AG04450 (cell line): ENCODE results near the gene CA6. TPM values are rescaled to one million over a fixed set of nuclear protein-coding genes. Genes with fewer than 3 reads are reported as not detected.
"Not testable (repeated sequence)": the region's sequence is repeated elsewhere in the genome, so short reads cannot be mapped to it uniquely, and the experiment has no call there.

Source experiments
- CTCF ChIA-PET: fragments of 300-600, 350-600 bp; formaldehyde crosslinking; extraction: SDS; loops from one replicate; lab custom pipeline; 2022; ENCODE audit warnings: antibody characterized with exemption, inconsistent platforms; lab: Charles Lee
- POLR2A ChIA-PET: fragments of 350-600 bp; formaldehyde crosslinking; extraction: SDS; loops from one replicate; lab custom pipeline; 2021; ENCODE audit warnings: antibody characterized with exemption, inconsistent platforms; lab: Yijun Ruan, JAX
- DNase-seq: peaks from one replicate; pipeline ENCODE4 v3.0.0-alpha.2; 2011; ENCODE audit warnings: low read depth, low spot score
- H3K27ac ChIP-seq: one replicate; pipeline ENCODE4 v1.5.1; 2012; ENCODE audit warnings: low read depth, low read length, control low read depth
- H3K27me3 ChIP-seq: one replicate; pipeline ENCODE4 v1.6.0; 2012; ENCODE audit warnings: low read length; ENCODE audit not compliant: control insufficient read depth, insufficient read depth
- H3K4me3 ChIP-seq: 2 replicates; pipeline ENCODE4 v1.5.1; 2011; ENCODE audit warnings: mild to moderate bottlenecking, low read depth, low read length, control low read depth
- H3K9me3 ChIP-seq: 2 replicates; pipeline ENCODE4 v1.5.1; 2012; ENCODE audit warnings: low read length; ENCODE audit not compliant: control insufficient read depth, insufficient read depth
- polyA plus RNA-seq: library from polyadenylated mRNA; depleted of rRNA; stranded (reverse); fragments of >200 nt; gene quantifications from 2 replicates; pipeline ENCODE4 v1.2.3, GENCODE V29; 2011
- TF ChIP-seq, protein P1 (sequence below): IDR thresholded peaks from 2 replicates; pipeline ENCODE4 v1.5.1; 2011; ENCODE audit warnings: low read depth, low read length, control low read depth, inconsistent platforms

The CA6 gene
- polyA plus RNA-seq, 1 experiment: not detected

- TF ChIP-seq, protein P1, sequence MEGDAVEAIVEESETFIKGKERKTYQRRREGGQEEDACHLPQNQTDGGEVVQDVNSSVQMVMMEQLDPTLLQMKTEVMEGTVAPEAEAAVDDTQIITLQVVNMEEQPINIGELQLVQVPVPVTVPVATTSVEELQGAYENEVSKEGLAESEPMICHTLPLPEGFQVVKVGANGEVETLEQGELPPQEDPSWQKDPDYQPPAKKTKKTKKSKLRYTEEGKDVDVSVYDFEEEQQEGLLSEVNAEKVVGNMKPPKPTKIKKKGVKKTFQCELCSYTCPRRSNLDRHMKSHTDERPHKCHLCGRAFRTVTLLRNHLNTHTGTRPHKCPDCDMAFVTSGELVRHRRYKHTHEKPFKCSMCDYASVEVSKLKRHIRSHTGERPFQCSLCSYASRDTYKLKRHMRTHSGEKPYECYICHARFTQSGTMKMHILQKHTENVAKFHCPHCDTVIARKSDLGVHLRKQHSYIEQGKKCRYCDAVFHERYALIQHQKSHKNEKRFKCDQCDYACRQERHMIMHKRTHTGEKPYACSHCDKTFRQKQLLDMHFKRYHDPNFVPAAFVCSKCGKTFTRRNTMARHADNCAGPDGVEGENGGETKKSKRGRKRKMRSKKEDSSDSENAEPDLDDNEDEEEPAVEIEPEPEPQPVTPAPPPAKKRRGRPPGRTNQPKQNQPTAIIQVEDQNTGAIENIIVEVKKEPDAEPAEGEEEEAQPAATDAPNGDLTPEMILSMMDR: no peak
- POLR2A ChIA-PET: no interaction called here
- no peaks in the 10 kb centered on the region for H3K9me3 ChIP-seq
- no peak for DNase-seq
- no peak overlapping the region for H3K4me3 ChIP-seq
- H3K27me3 ChIP-seq: peaks cover 6% of the 10 kb centered on the region
- H3K27ac ChIP-seq: no peak overlapping the region
- CTCF ChIA-PET: no interaction called here
Measured at GRCh38 chr1:8965121-8965820, 19.6 kb downstream of the CA6 start.

DNA sequence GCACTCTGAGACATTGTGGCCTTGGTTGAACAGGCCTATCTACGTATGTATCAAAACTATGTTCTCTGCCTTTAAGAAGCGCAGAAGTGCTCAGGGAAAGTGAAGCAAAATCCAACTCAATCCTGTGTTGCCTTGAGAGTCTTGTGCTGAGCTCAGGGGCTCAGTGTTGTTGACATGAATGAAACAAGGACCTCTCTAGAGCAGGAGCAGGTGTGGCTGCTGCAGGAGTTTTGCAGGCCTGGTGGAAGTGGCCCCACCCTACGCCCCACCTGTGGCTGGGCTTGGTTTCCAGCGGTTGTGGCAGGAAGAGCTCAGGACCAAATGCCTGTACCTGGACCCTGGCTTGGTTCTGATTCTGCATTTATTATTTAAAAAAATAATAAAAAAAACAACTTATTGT lies 20.9 kb downstream of the CA6 start:
- CTCF ChIA-PET: no interaction called here
- peaks cover 4% of the 10 kb centered on the region for H3K27me3 ChIP-seq
- no peak overlapping the region for H3K27ac ChIP-seq
- POLR2A ChIA-PET: no interaction called here
- no peak for DNase-seq
- H3K4me3 ChIP-seq: no peak overlapping the region
- TF ChIP-seq, protein P1: no peak
- H3K9me3 ChIP-seq: no peaks in the 10 kb centered on the region

GRCh38 chr1:8968902-8969301 lies 23.2 kb downstream of the CA6 start:
- H3K27ac ChIP-seq, POLR2A ChIA-PET, H3K27me3 ChIP-seq, DNase-seq, H3K9me3 ChIP-seq, H3K4me3 ChIP-seq: not testable (repeated sequence)
- CTCF ChIA-PET: interaction anchor here (1.0 kb wide), 1 partner anchor 36 kb away, joined by 6 read pairs; no protein-coding TSS in a partner anchor

DNA sequence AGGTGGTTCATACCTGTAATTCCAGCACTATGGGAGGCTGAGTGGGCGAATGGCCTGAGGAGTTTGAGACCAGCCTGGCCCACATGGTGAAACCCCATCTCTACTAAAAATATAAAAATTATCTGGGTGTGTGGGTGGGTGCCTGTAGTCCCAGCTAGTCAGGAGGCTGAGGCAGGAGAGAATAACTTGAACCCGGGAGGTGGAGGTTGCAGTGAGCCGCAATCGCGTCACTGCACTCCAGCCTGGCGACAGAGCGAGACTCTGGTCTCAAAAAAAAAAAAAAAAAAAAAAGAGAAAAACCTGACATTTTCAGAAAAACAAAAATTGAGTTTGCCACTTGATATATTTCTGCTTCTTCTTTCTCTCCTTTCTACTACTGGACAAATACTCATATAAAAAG lies 24.3 kb downstream of the CA6 start:
- CTCF ChIA-PET: interaction anchor here (1.5 kb wide), 1 partner anchor 35 kb away, joined by 10 read pairs; no protein-coding TSS in a partner anchor
- no peak for DNase-seq
- POLR2A ChIA-PET: no interaction called here
- no peaks in the 10 kb centered on the region for H3K9me3 ChIP-seq
- H3K27ac ChIP-seq: no peak overlapping the region
- H3K4me3 ChIP-seq: no peak overlapping the region
- TF ChIP-seq, protein P1: no peak
- H3K27me3 ChIP-seq: peaks cover 3% of the 10 kb centered on the region

GRCh38 chr1:8970870-8971337 lies 25.2 kb downstream of the CA6 start:
- Histone ChIP-seq H3K9me3 (no peaks in the 10 kb centered on the region), H3K27me3 (peaks cover 3% of the 10 kb centered on the region), H3K27ac (no peak overlapping the region), H3K4me3 (no peak overlapping the region)
- TF ChIP-seq, protein P1: no peak
- DNase-seq: no peak
- POLR2A ChIA-PET: no interaction called here
- CTCF ChIA-PET: interaction anchor here (1.5 kb wide), 1 partner anchor 34 kb away, joined by 10 read pairs; no protein-coding TSS in a partner anchor
